BLaER1 (cell line): ENCODE results near the gene RIIAD1.

Experiments used
- H3K27ac ChIP-seq: shearing (Covaris generic); formaldehyde crosslinking; 2 replicates; pipeline ENCODE4 v1.8.1; 2022
- H3K27me3 ChIP-seq: shearing (Covaris generic); formaldehyde crosslinking; 2 replicates; pipeline ENCODE4 v1.8.1; 2022
- H3K36me3 ChIP-seq: shearing (Covaris generic); formaldehyde crosslinking; 2 replicates; pipeline ENCODE4 v1.8.1; 2022
- H3K4me1 ChIP-seq: shearing (Covaris generic); formaldehyde crosslinking; 2 replicates; pipeline ENCODE4 v1.8.1; 2022
- H3K4me2 ChIP-seq: shearing (Covaris generic); formaldehyde crosslinking; 2 replicates; pipeline ENCODE4 v1.8.1; 2022
- H3K4me3 ChIP-seq: shearing (Covaris generic); formaldehyde crosslinking; 2 replicates; pipeline ENCODE4 v1.8.1; 2022
- H3K9ac ChIP-seq: shearing (Covaris generic); formaldehyde crosslinking; 2 replicates; pipeline ENCODE4 v1.8.1; 2022
- H3K9me3 ChIP-seq: shearing (Covaris generic); formaldehyde crosslinking; 2 replicates; pipeline ENCODE4 v1.8.1; 2022
- H4K20me1 ChIP-seq: shearing (Covaris generic); formaldehyde crosslinking; 2 replicates; pipeline ENCODE4 v1.8.1; 2022
- Cebpa-rat ChIP-seq: shearing (Covaris generic); IDR thresholded peaks from 2 replicates; pipeline ENCODE4 v1.8.1; 2022

Gene RIIAD1

GRCh38 chr1:151708891-151709290, 12.4 kb upstream of the RIIAD1 start:
- H3K36me3 ChIP-seq = no peaks in the 10 kb centered on the region
- no peaks in the 10 kb centered on the region for H3K9me3 ChIP-seq
- H3K27ac ChIP-seq = peak overlapping the region; percentile 71
- no peak overlapping the region for H3K4me3 ChIP-seq
- H3K4me2 ChIP-seq = peak overlapping the region; percentile 95
- peaks cover 83% of the 10 kb centered on the region for H3K4me1 ChIP-seq
- H3K9ac ChIP-seq = no peak overlapping the region; the same call in 1 of the 2 replicates
- no peak for TF ChIP-seq Cebpa-rat
- H3K27me3 ChIP-seq = no peaks in the 10 kb centered on the region
- no peaks in the 10 kb centered on the region for H4K20me1 ChIP-seq

GRCh38 chr1:151710187-151710840, 11.0 kb upstream of the RIIAD1 start:
- no peaks in the 10 kb centered on the region for H4K20me1 ChIP-seq
- peak overlapping the region; percentile 95 for H3K4me2 ChIP-seq
- peaks cover 68% of the 10 kb centered on the region for H3K4me1 ChIP-seq
- no peak overlapping the region for H3K9ac ChIP-seq
- H3K4me3 ChIP-seq = no peak overlapping the region
- no peaks in the 10 kb centered on the region for H3K9me3 ChIP-seq
- H3K36me3 ChIP-seq = no peaks in the 10 kb centered on the region
- H3K27me3 ChIP-seq = peaks cover 6% of the 10 kb centered on the region; the same call in 1 of the 2 replicates
- no peak for TF ChIP-seq Cebpa-rat
- H3K27ac ChIP-seq = no peak overlapping the region

DNA sequence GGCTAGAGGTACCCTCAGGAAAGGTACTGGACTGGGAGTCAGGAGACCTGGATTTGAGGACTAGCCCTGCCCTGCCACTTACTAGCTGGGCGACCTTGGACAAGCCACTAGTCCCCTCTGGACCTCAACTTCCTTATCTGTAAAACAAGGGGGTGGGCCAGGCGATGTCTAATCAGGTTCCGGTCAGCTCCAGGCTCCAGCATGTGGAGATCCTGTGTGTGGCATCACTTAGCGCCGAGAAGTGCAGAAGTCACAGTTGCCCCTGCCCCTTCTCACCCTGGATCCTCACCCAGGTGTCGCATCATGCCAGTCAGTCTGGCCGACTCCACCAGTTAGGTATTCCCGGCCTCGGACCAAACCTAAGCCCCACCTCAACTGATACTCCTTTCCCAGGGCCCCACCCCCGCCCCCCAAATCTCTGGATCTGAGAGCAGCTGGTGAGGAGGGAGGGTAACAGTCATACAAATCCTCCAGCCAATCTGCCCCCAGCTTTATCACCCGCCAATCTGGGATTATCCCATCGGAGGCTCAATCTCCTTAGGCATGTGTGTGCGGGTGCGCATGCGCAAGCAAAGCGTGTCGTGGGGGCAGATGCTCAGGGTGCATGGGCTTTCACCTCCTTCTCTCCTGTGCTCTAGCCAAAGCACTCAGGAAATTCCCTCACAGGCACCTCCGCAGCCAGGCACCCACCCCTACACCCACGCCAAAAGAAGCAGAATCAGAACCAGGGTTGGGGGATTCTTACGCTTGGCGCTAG, 10.1 kb upstream of the RIIAD1 start:
- Histone ChIP-seq H3K4me3 (no peak overlapping the region), H3K27ac (no peak overlapping the region), H3K27me3 (peaks cover 15% of the 10 kb centered on the region), H3K4me1 (peaks cover 59% of the 10 kb centered on the region), H4K20me1 (no peaks in the 10 kb centered on the region), H3K9ac (no peak overlapping the region), H3K4me2 (peak overlapping the region; percentile 31; the same call in 1 of the 2 replicates), H3K36me3 (no peaks in the 10 kb centered on the region), H3K9me3 (no peaks in the 10 kb centered on the region)
- no peak for TF ChIP-seq Cebpa-rat

DNA sequence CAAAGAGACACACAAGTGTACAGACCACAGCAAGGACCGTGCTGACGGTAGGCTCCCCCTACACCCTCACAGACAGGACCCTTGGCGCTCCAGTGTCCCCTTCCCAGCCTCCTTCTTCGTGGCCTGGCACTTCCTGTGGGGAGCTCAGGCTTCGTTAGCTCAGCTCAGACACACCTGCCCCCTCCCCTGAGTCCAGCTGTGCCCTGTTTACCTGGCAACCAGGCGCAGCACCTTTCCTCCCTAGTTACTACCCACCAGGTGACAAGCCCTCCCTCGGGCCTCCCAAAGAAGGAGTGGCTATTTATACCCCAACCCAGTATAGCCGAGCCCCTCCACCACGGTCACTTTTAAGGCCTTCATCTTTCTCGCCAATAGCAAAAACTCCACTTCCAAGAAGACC, 9.4 kb upstream of the RIIAD1 start:
- peaks cover 21% of the 10 kb centered on the region for H3K27me3 ChIP-seq
- no peak overlapping the region for H3K27ac ChIP-seq
- no peaks in the 10 kb centered on the region for H4K20me1 ChIP-seq
- H3K36me3 ChIP-seq = no peaks in the 10 kb centered on the region
- H3K4me1 ChIP-seq = peaks cover 54% of the 10 kb centered on the region
- H3K4me3 ChIP-seq = no peak overlapping the region
- H3K4me2 ChIP-seq = peak overlapping the region; percentile 31
- no peaks in the 10 kb centered on the region for H3K9me3 ChIP-seq
- TF ChIP-seq Cebpa-rat = no peak
- no peak overlapping the region for H3K9ac ChIP-seq

DNA sequence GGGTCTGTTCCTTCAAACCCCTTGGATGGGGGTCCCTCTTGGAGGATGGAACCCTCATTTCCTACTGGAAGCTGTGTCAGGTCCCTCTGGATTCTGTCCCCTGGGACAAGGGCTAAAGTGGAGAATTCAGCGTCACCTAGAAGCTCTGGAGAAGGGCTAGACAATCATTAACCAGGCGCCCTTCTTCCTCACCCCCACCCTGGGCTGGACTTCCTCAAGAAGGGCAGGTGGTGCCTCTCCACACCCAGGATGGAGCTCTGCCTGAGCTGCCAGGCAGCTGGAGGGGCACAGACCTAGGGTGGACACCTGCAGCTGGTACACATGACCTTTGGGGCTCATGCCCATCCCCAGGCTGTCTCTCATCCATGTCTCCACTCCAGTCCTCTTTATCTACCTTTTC, 8.3 kb upstream of the RIIAD1 start:
- Histone ChIP-seq H3K4me3 (no peak overlapping the region), H3K4me2 (peak overlapping the region; percentile 31), H4K20me1 (no peaks in the 10 kb centered on the region), H3K36me3 (no peaks in the 10 kb centered on the region), H3K9ac (no peak overlapping the region), H3K27me3 (peaks cover 32% of the 10 kb centered on the region), H3K4me1 (peaks cover 54% of the 10 kb centered on the region), H3K9me3 (no peaks in the 10 kb centered on the region), H3K27ac (no peak overlapping the region)
- no peak for TF ChIP-seq Cebpa-rat

GRCh38 chr1:151713874-151714273, 7.4 kb upstream of the RIIAD1 start:
- H3K9me3 ChIP-seq = no peaks in the 10 kb centered on the region
- no peak overlapping the region for H3K4me3 ChIP-seq
- H3K9ac ChIP-seq = no peak overlapping the region
- peaks cover 48% of the 10 kb centered on the region for H3K4me1 ChIP-seq
- H3K27ac ChIP-seq = no peak overlapping the region
- TF ChIP-seq Cebpa-rat = no peak
- H4K20me1 ChIP-seq = no peaks in the 10 kb centered on the region
- H3K36me3 ChIP-seq = no peaks in the 10 kb centered on the region
- peaks cover 40% of the 10 kb centered on the region for H3K27me3 ChIP-seq
- H3K4me2 ChIP-seq = no peak overlapping the region

- no peak for TF ChIP-seq Cebpa-rat
- Histone ChIP-seq H3K27me3 (peaks cover 50% of the 10 kb centered on the region), H3K9ac (no peak overlapping the region), H3K4me3 (no peak overlapping the region), H3K27ac (no peak overlapping the region), H3K36me3 (no peaks in the 10 kb centered on the region), H4K20me1 (no peaks in the 10 kb centered on the region), H3K9me3 (no peaks in the 10 kb centered on the region), H3K4me2 (no peak overlapping the region), H3K4me1 (peaks cover 38% of the 10 kb centered on the region)
Measured at GRCh38 chr1:151714820-151715725, 6.2 kb upstream of the RIIAD1 start.

GRCh38 chr1:151715726-151716404, 5.5 kb upstream of the RIIAD1 start:
- Histone ChIP-seq H3K27me3 (peaks cover 52% of the 10 kb centered on the region), H3K9me3 (no peaks in the 10 kb centered on the region)

GRCh38 chr1:151716405-151716762, 4.9 kb upstream of the RIIAD1 start:
- no peaks in the 10 kb centered on the region for H3K36me3 ChIP-seq
- no peaks in the 10 kb centered on the region for H3K9me3 ChIP-seq
- peaks cover 47% of the 10 kb centered on the region for H3K4me1 ChIP-seq
- H4K20me1 ChIP-seq = no peaks in the 10 kb centered on the region
- H3K27ac ChIP-seq = no peak overlapping the region
- no peak for TF ChIP-seq Cebpa-rat
- no peak overlapping the region for H3K4me2 ChIP-seq
- H3K27me3 ChIP-seq = peaks cover 55% of the 10 kb centered on the region
- no peak overlapping the region for H3K9ac ChIP-seq
- no peak overlapping the region for H3K4me3 ChIP-seq

More at GRCh38 chr1:151715726-151716404, 5.5 kb upstream of the RIIAD1 start:
- Histone ChIP-seq H3K9ac (no peak overlapping the region), H3K4me1 (peaks cover 45% of the 10 kb centered on the region), H3K4me3 (no peak overlapping the region), H3K36me3 (no peaks in the 10 kb centered on the region), H4K20me1 (no peaks in the 10 kb centered on the region), H3K27ac (no peak overlapping the region), H3K4me2 (no peak overlapping the region)
- no peak for TF ChIP-seq Cebpa-rat
